ENCODE results near the gene SFN. TPM values are rescaled to one million over a fixed set of nuclear protein-coding genes. Genes with fewer than 3 reads are reported as not detected.

The SFN gene
- total and polyA plus RNA-seq, 2 of the 13 experiments (the other 11 are each of a cell fraction or from before 2014, with no cell fraction given): 4.3 to 5.6 TPM

GRCh38 chr1:26889551-26890466 lies 26.9 kb downstream of the SFN start, which contains the start of gene GPN2 (continued):
- TF ChIP-seq MLX (CRISPR knock-in tag; IDR thresholded peaks at IDR 0.05): no peak
- TF ChIP-seq ZNF615 (CRISPR knock-in tag; IDR thresholded peaks at IDR 0.05; ENCODE audit: borderline replicate concordance): 0 out of 2 replicates have a peak, but pooled peaks have one; percentile 48
- peak; percentile 63; the same call in 1 of the 2 replicates for TF ChIP-seq ZBTB7A (CRISPR knock-in tag; IDR thresholded peaks at IDR 0.05)
- TF ChIP-seq, protein P1, sequence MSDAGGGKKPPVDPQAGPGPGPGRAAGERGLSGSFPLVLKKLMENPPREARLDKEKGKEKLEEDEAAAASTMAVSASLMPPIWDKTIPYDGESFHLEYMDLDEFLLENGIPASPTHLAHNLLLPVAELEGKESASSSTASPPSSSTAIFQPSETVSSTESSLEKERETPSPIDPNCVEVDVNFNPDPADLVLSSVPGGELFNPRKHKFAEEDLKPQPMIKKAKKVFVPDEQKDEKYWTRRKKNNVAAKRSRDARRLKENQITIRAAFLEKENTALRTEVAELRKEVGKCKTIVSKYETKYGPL (CRISPR knock-in tag; IDR thresholded peaks at IDR 0.05): no peak
- TF ChIP-seq, protein P2, sequence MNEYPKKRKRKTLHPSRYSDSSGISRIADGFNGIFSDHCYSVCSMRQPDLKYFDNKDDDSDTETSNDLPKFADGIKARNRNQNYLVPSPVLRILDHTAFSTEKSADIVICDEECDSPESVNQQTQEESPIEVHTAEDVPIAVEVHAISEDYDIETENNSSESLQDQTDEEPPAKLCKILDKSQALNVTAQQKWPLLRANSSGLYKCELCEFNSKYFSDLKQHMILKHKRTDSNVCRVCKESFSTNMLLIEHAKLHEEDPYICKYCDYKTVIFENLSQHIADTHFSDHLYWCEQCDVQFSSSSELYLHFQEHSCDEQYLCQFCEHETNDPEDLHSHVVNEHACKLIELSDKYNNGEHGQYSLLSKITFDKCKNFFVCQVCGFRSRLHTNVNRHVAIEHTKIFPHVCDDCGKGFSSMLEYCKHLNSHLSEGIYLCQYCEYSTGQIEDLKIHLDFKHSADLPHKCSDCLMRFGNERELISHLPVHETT (CRISPR knock-in tag; conservative IDR thresholded peaks at IDR 0.05): no peak
- TF ChIP-seq NR0B2 (CRISPR knock-in tag; IDR thresholded peaks at IDR 0.05): peak; percentile 89; the same call in 1 of the 2 replicates
- TF ChIP-seq, protein P3, sequence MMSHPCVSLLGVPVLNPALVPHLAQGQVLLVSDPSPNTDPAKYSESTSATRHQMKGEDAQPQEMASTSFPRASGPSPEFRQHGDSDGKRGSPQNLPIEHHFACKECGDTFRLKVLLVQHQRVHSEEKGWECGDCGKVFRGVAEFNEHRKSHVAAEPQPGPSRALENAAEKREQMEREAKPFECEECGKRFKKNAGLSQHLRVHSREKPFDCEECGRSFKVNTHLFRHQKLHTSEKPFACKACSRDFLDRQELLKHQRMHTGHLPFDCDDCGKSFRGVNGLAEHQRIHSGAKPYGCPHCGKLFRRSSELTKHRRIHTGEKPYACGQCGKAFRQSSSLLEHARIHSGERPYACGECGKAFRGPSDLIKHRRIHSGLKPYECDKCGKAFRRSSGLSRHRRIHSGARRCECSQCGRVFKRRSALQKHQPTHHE (CRISPR knock-in tag; IDR thresholded peaks at IDR 0.05; ENCODE audit: borderline replicate concordance): peak; percentile 70; the same call in 1 of the 2 replicates
- TF ChIP-seq ATF4 (CRISPR knock-in tag; IDR thresholded peaks at IDR 0.05): peak in 1 of 2 experiments; percentile 76; a peak in 2 of 4 replicates
- 0 out of 2 replicates have a peak, but pooled peaks have one; percentile 63 for TF ChIP-seq RFXAP (CRISPR knock-in tag; IDR thresholded peaks at IDR 0.05; ENCODE audit: borderline replicate concordance)
- TF ChIP-seq SRSF1 (optimal IDR thresholded peaks at IDR 0.05; ENCODE audit: low read depth, low read length): no peak
- no peak for TF ChIP-seq SCMH1 (CRISPR knock-in tag; IDR thresholded peaks at IDR 0.05; ENCODE audit: borderline replicate concordance)
- TF ChIP-seq REL (CRISPR knock-in tag; conservative IDR thresholded peaks at IDR 0.05): peak; percentile 61; the same call in 1 of the 2 replicates
- peak; percentile 62; the same call in 1 of the 2 replicates for TF ChIP-seq NFKBIZ (CRISPR knock-in tag; IDR thresholded peaks at IDR 0.05)
- no peak for TF ChIP-seq SRSF4 (IDR thresholded peaks at IDR 0.05; ENCODE audit: low read depth, low read length, poor library complexity, severe bottlenecking)
- no peak for TF ChIP-seq KLF9 (CRISPR knock-in tag; IDR thresholded peaks at IDR 0.05; ENCODE audit: low read depth)
- TF ChIP-seq NCOA2 (CRISPR knock-in tag; IDR thresholded peaks at IDR 0.05): 0 out of 2 replicates have a peak, but pooled peaks have one; percentile 35
- TF ChIP-seq HNRNPK (IDR thresholded peaks at IDR 0.05; ENCODE audit: low read depth, low read length, poor library complexity, severe bottlenecking): no peak
- TF ChIP-seq ZNF44 (CRISPR knock-in tag; IDR thresholded peaks at IDR 0.05): peak; percentile 67; the same call in 1 of the 2 replicates
- peak; percentile 73; the same call in 1 of the 2 replicates for TF ChIP-seq ZNF816 (CRISPR knock-in tag; IDR thresholded peaks at IDR 0.05; ENCODE audit: borderline replicate concordance)
- TF ChIP-seq CSRNP1 (CRISPR knock-in tag; IDR thresholded peaks at IDR 0.05): peak; percentile 92

Measured in HepG2 (cell line).